Measurements from ENCODE around the gene ELAPOR2. TPM values are rescaled to one million over a fixed set of nuclear protein-coding genes. Genes with fewer than 3 reads are reported as not detected.

ELAPOR2 gene
- total and polyA plus RNA-seq, 5 experiments from 2014 or later, result 0.96 to 8.6 (median 6.5) TPM

Other genes starting within 250 kb of the ELAPOR2 start
- gene DMTF1, start 92.8 kb upstream of the ELAPOR2 start, total RNA-seq, result 100 to 1,000 TPM; 175 to 181 TPM
- 10 to 100 TPM; 22.2 to 33.5 (median 23.2) TPM for gene DMTF1, start 92.8 kb upstream of the ELAPOR2 start, polyA plus RNA-seq
- 100 to 1,000 TPM; 136 to 138 TPM for gene TMEM243, start 160.1 kb upstream of the ELAPOR2 start, total RNA-seq
- 10 to 100 TPM; 79.3 to 89.5 (median 82.0) TPM for gene TMEM243, start 160.1 kb upstream of the ELAPOR2 start, polyA plus RNA-seq